Stimulated activated CD8-positive, alpha-beta memory T cell treated with anti-CD3 and anti-CD28 coated beads, Interleukin-15, amount 100 ng/mL, for 4 hours (primary cell): ENCODE results near the gene TIPARP.
A peak's percentile ranks its signal among the peaks of the same experiment; 100 is the strongest.

Experiments used
- DNase-seq, 2 donors: peaks; one replicate each; pipeline ENCODE4 v3.0.0-alpha.2; 2020; ENCODE audit warnings: low read depth in 2 of 2

TIPARP gene, protein sequence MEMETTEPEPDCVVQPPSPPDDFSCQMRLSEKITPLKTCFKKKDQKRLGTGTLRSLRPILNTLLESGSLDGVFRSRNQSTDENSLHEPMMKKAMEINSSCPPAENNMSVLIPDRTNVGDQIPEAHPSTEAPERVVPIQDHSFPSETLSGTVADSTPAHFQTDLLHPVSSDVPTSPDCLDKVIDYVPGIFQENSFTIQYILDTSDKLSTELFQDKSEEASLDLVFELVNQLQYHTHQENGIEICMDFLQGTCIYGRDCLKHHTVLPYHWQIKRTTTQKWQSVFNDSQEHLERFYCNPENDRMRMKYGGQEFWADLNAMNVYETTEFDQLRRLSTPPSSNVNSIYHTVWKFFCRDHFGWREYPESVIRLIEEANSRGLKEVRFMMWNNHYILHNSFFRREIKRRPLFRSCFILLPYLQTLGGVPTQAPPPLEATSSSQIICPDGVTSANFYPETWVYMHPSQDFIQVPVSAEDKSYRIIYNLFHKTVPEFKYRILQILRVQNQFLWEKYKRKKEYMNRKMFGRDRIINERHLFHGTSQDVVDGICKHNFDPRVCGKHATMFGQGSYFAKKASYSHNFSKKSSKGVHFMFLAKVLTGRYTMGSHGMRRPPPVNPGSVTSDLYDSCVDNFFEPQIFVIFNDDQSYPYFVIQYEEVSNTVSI

DNA sequence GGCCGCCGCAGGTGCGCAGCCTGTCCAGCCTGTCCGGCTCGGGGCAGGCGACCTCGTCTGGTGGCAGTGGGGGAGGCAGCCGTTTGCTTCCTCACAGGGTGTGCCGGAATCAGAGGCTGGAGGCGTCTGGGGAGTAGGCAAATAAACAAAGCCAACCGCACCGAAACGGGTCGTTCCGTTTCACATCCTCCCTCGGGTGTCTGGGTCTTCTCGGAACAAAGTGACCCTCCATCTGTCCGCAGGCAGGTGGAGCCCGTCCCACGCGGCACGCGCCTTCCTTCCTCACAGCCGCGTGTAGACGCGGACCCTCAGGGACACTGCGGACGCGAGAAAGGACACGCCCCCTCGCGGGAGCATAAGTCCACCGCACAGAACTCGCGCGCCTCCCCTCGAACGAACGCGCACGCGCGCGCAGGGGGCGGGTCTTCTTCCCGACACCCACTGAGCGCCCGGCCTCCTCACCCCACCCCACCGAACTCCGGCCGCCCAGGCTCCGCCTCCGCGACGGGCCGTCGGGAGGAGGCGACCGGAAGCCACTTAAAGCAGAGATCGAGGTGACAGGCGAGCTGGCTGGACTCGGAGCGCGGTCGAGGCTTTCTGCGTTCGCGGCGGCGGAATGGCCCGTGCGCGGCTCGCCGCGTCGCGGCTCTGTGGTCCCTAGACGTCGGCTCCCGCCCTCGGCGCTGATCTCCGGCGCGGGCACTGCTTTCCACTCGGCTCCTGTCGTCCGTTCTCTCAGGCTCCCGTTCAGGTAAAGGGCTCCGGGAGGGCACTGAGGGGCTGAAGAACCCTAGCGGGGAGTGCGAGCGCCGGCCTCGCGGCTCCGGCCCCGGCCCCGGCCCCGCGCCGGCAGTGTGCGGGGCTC lies at the start of gene TIPARP:
Gene TIPARP (plus strand): TSS at position 545 of the 865 bp plus-strand sequence. CDS start 3,108 bp downstream, outside the sequence.
- peak; percentile 95 to 99 for DNase-seq

DNA sequence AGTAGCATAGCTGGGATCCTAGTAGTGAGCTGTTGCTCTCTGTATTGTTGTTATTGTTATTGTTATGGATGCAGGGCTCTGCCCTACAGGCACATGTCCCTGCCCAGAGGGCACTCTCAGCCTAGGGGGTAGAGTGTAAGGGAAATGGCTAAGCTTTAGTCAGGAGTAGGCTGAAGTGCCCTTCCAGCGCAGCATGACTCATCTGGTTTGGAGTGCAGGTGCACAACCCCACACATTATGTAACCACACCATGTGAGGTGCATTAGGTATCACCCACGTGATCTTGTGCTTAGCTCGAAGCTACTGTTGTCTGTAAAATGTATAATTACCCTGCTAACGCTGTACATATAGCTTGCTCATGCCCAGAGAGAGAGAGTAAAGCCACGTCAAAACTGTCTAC lies 48.3 kb upstream of the TIPARP start:
- DNase-seq, result no peak

DNA sequence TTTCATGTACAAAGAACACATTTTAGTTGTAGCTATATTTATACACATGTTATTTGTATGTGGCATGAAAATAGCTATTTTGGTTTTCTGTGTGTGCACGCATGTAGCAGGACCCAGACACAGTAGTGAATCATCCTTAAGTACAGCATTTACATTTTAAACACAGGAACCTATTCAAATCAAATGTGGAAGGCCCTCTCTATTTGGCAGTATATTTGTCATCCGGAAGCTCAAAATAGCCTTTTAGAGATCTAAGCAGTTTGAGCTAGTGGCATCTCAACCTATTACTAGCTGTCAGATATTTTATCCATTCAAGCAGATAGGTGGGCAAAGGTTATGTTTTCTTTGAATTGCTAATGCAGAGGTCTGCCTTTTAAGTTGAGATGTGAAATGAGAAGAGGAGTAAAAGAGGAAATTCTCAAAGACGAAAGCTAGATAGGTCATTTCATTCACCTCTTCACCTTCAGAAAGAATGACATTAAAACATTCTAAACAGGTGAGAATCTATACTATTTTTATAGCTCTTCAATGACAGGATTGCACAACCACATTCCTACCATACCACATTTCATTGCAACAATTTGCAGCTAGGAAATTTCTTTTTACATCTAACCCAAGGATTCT lies 46.3 kb upstream of the TIPARP start:
- DNase-seq, result no peak

DNA sequence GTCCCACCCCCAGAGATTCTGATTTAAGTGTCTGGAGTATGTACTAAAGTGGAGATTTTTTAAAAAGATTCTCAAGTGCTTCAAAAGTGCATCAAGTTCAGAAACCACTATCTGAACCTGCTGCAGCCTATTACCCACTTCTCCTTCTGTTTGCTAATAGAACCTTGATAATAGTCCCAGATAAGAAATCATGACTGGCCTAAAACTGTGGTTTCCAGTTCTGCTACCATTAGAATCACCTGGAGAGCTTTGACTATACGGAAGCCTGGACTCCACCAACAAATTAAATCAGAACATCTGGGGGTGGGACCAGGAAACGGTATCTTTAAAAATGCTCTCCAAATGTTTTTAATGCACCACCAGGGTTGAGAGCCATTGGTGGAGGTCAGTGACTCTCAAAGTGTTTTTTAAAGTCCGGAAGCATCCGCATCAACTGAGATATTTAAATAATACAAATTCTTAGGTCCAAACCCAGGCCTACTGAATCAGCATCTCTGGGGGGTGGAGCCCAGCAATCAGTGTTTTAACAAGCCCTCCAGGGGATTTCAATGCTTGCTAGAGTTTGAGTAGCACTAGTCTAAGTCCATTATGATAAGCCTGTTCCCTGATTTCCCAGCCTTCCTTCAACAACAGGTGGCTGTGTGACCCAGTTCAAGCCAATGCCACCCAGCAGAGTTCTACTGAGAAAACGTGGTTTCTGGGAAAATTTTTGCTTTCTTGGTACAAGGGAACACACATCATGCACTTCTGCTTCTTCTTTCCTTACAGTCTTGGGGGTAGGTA lies 45.4 kb upstream of the TIPARP start:
- DNase-seq, result no peak

DNA sequence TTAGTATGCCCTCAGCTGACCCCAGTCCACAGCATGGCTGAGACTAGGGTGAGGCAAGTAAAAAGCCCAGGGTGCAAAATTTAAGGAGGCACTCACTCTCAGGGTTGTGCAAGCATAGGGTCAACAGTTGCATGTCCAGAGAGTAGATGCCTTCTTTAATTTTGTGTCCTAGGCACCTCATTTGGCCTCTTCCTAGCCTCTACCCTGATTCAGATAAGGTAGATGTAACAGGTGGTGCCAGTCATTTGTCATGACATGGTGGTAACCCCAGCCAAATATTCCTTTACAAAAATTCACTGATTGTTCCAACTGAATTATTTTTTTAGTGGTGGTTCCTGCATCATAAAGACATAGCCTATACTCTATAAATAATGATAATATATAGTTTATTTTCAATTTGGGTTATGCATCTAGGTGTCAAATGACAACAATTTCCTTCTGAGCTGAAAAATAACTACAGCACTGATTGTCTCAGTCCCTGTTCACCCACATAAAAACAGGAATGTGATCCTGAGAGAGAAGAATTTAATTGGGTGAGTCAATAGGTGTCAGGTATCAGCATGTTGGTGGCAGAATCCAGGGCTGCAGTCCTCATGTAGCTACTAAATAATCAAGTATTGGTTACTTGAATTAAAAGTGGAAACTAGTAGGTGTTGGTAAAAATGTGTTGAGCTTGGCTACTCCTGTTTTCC lies 44.2 kb upstream of the TIPARP start:
- no peak for DNase-seq

DNA sequence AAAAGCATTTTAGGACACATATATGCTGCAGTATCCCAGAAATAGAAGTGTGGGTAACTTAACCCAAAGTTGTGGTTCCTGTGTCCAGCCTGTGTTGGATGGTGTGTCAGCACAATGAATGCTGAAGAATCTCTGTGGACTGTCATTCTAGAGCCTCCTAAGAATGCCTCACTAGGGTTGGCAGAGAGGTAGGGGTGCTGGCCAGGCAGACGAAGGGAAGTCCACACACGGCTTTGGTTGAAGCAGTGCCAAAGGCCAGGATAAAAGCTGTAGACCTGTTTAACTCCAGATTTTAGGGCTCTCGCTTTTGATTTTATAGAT lies 43.7 kb upstream of the TIPARP start:
- DNase-seq, result no peak

DNA sequence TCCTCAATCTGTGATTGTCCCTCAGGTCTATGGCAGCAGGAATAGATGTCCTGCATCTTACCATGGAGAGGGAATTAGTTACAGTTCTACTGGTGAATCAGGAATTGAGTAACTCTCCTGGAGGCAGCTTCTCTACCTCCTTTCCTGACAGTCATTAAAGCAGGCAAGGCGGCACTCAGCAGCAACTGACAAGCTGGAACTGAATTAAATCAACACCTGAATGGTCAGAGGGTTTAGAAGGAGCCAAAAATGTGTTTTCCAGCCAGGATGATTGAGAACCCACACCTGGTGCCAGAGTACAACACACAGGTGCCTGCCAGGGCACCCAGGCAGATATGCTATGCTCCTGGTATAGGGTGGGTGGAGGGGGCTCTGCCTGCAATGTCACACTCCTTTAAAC lies 43.1 kb upstream of the TIPARP start:
- no peak for DNase-seq

DNA sequence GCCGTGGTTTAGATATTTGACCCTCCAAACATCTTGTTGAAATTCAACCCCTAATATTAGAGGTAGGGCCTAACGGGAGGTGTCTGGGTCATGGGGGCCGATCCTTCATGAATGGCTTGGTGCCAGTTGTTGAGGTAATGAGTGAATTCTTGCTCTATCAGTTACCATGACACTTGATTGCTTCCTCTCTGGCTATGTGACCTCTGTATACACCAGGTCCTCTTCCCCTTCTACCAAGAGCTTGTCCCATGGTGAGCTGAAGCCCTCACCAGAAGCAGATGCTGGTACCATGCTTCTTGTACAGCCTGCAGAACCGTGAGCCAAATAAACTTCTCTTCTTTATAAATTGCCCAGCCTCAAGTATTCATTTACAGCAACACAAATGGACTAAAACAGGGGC lies 41.8 kb upstream of the TIPARP start:
- DNase-seq, result no peak

DNA sequence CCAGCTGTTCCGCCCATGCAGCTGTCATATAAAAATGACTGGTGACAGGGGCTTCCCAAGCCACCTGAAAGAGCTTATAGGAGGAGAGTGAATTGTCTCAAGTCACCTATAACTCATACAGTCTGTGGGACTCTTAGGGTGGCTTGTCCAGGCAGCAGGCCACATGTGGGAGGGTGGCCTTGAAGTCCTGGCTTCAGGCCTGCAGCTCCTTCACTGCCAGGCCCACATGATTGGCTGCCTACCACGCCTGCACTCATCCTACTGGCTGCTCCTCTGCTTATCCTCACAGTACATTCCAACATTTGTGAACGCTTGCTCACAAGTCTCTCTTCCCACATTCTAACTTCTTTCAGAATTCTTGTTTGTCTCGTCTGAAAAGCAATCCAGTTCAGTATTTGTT lies 41.1 kb upstream of the TIPARP start:
- DNase-seq, result no peak

DNA sequence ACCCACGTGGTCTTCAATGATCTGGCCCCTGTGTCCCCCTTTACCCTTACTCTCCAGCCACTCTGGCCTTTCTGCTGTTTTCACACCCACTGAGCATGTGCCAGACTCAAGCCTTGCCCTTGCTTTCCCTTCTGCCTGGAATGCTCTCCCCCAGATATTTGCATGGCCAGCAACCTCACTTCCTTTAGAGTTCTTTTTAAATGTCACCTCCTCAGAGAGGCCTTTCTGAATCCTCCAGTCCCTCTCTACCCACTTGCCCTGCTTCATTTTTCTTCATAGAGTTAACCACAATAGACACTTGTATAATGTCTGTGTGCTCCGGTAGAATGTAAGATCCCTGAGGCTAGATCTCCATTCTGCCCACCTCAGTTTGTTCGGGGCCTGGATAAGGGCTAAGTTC lies 39.4 kb upstream of the TIPARP start:
- no peak for DNase-seq

DNA sequence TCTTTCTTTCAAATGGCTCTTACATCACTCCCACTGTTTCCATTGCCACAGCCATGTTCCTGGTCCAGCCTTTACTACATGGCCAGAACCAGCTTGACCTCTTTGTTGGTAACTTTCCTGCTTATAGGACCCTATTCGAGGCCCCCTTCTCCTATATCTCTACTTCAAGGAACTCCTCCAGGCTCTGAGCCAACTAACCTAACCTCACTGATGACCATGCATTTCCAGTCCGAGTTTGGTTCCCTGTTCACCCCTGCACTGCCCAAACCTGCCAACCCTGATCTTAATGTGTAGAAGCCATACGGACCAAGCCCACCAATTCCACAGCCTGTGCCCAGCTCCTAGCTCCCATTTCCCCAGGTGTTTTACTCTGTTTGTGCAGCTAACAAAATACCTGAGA lies 38.4 kb upstream of the TIPARP start:
- DNase-seq, result no peak

DNA sequence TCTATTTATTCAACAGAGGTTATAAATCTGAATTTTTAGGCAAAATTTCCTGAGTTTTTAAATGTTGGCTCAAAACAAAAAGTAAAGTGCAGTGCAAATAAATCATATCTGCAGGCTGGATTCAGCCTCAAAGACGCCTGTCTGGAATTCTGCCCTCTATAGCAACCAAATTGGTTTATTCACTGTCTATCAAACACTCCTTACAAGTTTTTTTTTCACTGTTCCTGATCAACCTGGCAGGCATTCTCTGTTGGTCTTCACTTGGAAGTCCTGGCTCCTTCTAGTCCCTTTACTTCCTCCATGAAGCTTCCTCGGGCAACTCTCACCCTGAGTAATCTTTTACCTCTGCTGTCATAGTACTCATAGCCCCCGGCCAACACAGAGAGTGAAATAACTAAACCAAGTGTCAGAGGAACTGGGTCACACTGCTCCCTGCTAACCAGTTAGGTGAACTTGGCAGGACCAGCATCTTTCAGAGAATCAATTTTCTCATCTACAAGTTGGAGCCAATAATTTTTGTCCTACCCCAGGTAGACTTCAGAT lies 36.8 kb upstream of the TIPARP start:
- no peak for DNase-seq

DNA sequence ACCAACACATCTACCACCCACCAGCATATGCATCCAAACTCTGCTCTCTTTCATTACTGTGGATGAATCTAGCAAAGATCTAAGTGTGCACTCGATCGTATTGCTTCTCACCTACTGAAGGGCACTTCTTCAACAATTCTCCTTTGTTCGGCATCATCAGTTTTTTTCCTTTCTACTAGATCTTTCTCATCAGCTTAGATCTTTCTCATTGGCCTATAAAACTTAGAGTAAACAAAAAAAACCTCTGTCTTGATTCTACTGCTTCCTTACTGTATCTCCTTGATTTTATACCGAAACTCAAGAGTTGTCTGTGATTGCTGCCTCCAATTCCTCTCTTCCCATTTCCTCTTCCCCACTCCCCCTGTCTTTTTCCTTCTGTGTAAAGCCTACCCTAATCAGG lies 36.1 kb upstream of the TIPARP start:
- no peak for DNase-seq

DNA sequence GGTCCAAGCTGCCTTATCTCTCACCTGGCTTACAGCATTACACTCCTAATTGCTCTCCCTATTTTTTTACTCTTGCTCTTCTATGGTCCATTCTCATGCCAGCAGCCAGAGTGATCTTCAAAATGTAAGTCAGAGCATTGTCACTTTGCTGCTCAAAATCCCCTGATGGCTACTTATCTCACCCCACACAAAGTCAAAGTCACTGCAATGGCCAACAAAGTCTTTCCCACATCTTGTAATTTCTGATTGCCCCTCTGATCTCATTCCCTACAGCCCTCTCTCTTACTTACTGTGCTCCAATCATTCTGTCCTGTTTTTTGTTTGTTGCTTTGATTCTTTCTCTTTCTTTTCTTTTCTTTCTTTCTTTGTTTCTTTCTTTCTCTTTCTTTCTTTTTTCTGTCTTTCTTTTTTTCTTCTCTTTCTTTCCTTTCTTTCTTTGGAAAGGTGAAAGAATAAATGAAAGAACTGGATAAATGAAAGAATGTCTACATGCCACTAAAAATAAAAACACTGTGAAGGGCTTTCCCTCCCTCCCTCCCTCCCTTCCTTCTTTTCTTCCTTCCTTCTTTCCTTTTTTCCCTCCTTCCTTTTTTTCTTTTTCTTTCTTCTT lies 34.9 kb upstream of the TIPARP start:
- DNase-seq, result no peak

DNA sequence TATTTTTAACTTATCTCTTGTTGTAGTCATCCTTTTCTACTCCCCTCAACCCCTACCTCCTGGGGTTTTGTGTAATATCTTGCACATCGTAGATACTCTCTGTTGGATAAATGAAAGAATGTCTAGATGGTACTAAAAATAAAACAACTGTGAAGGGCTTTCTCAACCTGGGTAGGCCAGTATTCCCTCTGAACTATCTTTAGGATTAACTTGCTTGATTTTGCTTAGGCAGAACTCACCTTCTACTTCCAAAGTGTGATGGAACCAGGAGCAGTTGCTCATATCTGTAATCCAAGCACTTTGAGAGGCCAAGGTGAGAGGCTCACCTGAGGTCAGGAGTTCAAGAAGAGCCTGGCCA lies 32.8 kb upstream of the TIPARP start:
- DNase-seq, result no peak

DNA sequence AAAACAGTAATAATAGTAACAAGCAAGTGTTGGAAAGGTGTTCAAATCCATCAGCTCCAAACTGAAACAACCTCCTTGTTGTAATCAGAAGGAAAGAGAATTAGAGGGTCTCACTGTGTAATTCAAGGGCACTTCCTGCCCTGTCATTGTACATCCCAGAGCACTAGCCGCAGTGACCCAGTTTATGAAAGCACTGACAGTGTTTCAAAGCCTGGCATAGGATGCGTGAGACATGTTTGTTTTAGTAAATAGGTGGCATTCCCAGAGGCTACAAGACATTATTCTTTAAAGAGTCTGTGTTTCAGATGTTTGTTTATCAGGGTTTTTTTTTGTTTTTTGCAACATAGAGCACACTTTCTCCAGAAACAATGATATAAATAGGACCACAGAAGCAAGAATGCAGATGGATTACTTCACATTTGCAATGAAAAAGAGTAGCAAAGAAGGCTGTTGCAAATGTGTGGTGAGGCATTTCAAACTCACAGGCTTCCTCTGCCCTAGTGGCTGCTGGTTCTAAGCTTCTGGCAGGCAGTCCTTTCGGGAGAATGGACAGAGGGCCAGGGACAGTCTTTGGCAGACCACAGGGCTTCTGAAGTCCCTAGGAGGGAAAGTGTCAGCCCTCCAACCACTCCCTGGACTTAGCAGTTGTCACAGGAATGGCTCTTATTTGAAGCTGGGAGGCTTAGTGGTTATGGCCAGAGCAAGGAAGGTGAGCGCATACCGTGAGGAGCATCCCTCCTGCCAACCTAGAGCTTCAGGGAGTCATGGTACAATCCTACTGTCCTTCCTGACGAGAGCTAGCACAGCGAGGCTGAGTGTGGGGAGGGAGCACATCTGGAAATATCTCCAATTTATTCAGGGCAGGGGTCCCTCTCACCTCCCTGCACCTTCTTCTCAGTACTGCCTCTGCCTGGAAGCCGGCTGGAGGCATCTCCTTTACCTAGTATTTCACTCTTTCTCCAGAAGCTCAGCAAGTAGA lies 31.4 kb upstream of the TIPARP start:
- no peak for DNase-seq

DNA sequence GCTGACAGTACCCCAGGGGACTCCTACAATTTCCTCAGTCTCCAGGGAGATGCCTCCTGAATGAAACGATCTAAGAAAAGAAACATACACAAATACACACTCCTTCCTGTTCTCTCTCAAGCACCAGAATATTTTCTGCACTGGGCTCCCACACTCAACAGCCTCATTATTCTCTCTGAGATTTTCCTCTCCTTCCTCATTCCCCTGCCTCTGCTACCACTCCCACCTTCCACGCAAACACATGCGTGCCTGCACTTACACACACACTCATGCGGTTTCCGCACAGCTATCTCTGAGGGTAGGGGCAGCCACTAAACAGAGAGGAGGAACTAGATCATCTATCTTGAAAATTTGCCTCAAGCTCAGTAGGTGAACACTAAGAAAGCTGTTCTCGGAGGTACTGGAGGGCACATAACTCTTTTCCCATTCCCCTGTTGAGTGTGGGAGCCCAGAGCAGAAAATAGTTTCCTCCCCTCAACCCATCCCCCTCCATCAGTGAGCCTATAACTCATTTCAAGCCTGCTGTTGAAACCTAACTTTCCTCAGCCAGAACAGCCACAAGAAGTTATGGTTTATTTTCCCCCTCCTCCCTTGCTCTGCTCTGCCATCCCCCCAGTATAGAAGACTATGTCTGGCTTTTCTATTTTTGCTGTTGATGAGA lies 30.5 kb upstream of the TIPARP start:
- DNase-seq, result peak in 1 of 2 donors; percentile 10

DNA sequence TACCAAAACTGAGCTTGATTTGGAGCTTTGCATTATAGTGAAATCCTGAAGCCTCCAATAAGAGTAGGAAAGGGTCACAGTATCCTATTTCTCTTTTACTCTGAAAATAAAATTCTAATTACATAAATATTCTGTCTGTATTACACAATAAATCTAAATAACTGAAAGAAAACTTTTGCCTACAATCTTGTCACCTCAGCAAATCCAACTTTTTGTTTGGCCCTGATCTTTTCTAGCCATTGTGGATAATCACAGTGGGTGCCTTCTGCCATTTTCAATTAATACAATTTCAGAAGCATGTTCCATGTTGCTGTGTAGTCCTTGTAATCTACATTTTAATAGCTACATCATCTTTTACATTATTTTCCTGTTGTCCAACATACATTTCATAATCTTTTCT lies 29.4 kb upstream of the TIPARP start:
- DNase-seq, result no peak
